ENCODE results near the gene DGKQ.

DNA sequence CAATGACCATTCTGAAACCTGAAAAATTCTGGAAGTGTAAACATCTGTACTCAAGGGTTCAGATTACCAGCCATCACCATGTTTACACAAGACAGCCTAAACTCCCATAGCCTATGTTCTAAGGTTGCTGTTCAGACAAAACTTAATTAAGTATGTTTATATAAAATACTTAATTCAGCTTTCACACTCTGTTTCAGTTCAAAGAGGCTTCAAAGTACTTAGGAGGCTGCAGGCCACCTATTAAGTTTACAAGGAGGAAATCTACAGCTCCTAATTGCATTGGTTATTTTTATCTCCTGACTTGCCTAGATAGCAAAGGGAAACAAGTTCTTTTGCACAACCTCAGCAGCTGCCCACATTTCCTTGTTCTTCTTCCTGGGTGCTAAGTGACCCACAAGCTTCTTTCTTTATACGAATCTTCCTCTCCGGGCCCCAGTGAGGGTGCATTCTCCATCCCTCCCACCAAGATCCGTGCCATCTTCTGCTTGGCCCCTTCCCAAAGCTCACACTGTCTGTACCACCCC is 43.3 kb downstream of the DGKQ start:
- TF ChIP-seq, protein P1, sequence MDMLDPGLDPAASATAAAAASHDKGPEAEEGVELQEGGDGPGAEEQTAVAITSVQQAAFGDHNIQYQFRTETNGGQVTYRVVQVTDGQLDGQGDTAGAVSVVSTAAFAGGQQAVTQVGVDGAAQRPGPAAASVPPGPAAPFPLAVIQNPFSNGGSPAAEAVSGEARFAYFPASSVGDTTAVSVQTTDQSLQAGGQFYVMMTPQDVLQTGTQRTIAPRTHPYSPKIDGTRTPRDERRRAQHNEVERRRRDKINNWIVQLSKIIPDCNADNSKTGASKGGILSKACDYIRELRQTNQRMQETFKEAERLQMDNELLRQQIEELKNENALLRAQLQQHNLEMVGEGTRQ (IDR thresholded peaks at IDR 0.05; ENCODE audit: low read length), result no peak
- TF ChIP-seq SUZ12 (IDR thresholded peaks at IDR 0.05; ENCODE audit: low read length), result no peak
- TF ChIP-seq POLR2A (IDR thresholded peaks at IDR 0.05; ENCODE audit: control extremely low read depth in 1 of 2, low read depth in 2 of 2, low read length in 2 of 2), result no peak
- no peak for TF ChIP-seq RAD21 (IDR thresholded peaks at IDR 0.05 in 1 of 2, conservative IDR thresholded peaks at IDR 0.05 in 1 of 2; ENCODE audit: low read depth in 2 of 2, low read length in 2 of 2)

Measured in H1 (cell line).